Gastrocnemius medialis (tissue), 4 donors: ENCODE data around the gene GYG1.

ENCODE experiments used
- CTCF ChIP-seq, 5 experiments: fragments of 450-650 bp in 3 of 5; fragments of 200-600 bp in 2 of 5; sonication (generic) in 2 of 5; IDR thresholded peaks in 4 of 5; conservative IDR thresholded peaks in 1 of 5; 1 replicate in 4 of 5; 2 replicates in 1 of 5; pipeline ENCODE4 v1.5.1; 2016 to 2019; ENCODE audit warnings: antibody characterized with exemption in 5 of 5, mild to moderate bottlenecking in 3 of 5, moderate library complexity in 3 of 5
- POLR2A ChIP-seq, 2 donors: fragments of 450-650 bp; IDR thresholded peaks; one replicate each; pipeline ENCODE4 v1.6.1; 2017; ENCODE audit warnings: antibody characterized with exemption in 2 of 2, mild to moderate bottlenecking in 2 of 2, moderate library complexity in 2 of 2

GRCh38 chr3:149016242-149016641 is 24.9 kb downstream of the GYG1 start:
- TF ChIP-seq POLR2A (IDR thresholded peaks at IDR 0.05): no peak
- peak in 2 of 5 experiments; percentile 29 to 30 for TF ChIP-seq CTCF (IDR thresholded peaks at IDR 0.05 in 4 of 5, conservative IDR thresholded peaks at IDR 0.05 in 1 of 5)
